ENCODE results near the gene NNT.
"Not testable (repeated sequence)": the region's sequence is repeated elsewhere in the genome, so short reads cannot be mapped to it uniquely, and the experiment has no call there.

The NNT gene

GRCh38 chr5:43588842-43589241 is 14.1 kb upstream of the NNT start:
- Histone ChIP-seq H4K20me1 (ENCODE audit: insufficient read depth, low read length) (no peaks in the 10 kb centered on the region), H3K27me3 (ENCODE audit: insufficient read depth, low read length, poor library complexity) (no peaks in the 10 kb centered on the region), H3K9me3 (ENCODE audit: insufficient read depth, low read length, severe bottlenecking) (no peaks in the 10 kb centered on the region), H3K79me2 (ENCODE audit: insufficient read depth, low read length) (no peaks in the 10 kb centered on the region), H3K4me1 (ENCODE audit: insufficient read depth, low read length) (no peaks in the 10 kb centered on the region), H2AFZ (ENCODE audit: low read depth, low read length) (no peak overlapping the region), H3K4me3 (ENCODE audit: low read depth in 1 of 2, low read length in 2 of 2) (no peak overlapping the region), H3K36me3 (ENCODE audit: insufficient read depth, low read length) (no peaks in the 10 kb centered on the region), H3K4me2 (ENCODE audit: insufficient read depth, low read length) (no peak overlapping the region), H3K27ac (ENCODE audit: low read length) (no peak overlapping the region), H3K9ac (ENCODE audit: low read depth, low read length) (no peak overlapping the region)
- no peak for ATAC-seq (ENCODE audit: insufficient read depth, low read depth)
- TF ChIP-seq EZH2 (IDR thresholded peaks at IDR 0.05; ENCODE audit: borderline replicate concordance, low read depth, low read length, severe bottlenecking), result no peak
- no peak for TF ChIP-seq CTCF (IDR thresholded peaks at IDR 0.05; ENCODE audit: borderline replicate concordance, extremely low read depth, low read length, poor library complexity, severe bottlenecking)
- DNase-seq, result no peak

GRCh38 chr5:43589310-43589709 is 13.7 kb upstream of the NNT start:
- TF ChIP-seq EZH2 (IDR thresholded peaks at IDR 0.05; ENCODE audit: borderline replicate concordance, low read depth, low read length, severe bottlenecking), result no peak
- no peak for TF ChIP-seq CTCF (IDR thresholded peaks at IDR 0.05; ENCODE audit: borderline replicate concordance, extremely low read depth, low read length, poor library complexity, severe bottlenecking)
- H3K27me3 ChIP-seq (ENCODE audit: insufficient read depth, low read length, poor library complexity), result no peaks in the 10 kb centered on the region
- H3K79me2 ChIP-seq (ENCODE audit: insufficient read depth, low read length), result no peaks in the 10 kb centered on the region
- H3K27ac ChIP-seq (ENCODE audit: low read length), result no peak overlapping the region
- no peak overlapping the region for H2AFZ ChIP-seq (ENCODE audit: low read depth, low read length)
- H3K4me1 ChIP-seq (ENCODE audit: insufficient read depth, low read length), result no peaks in the 10 kb centered on the region
- H3K4me3 ChIP-seq (ENCODE audit: low read depth in 1 of 2, low read length in 2 of 2), result no peak overlapping the region
- no peak overlapping the region for H3K9ac ChIP-seq (ENCODE audit: low read depth, low read length)
- ATAC-seq (ENCODE audit: insufficient read depth, low read depth) (no peak), DNase-seq (no peak)
- no peaks in the 10 kb centered on the region for H3K36me3 ChIP-seq (ENCODE audit: insufficient read depth, low read length)
- no peaks in the 10 kb centered on the region for H3K9me3 ChIP-seq (ENCODE audit: insufficient read depth, low read length, severe bottlenecking)
- H3K4me2 ChIP-seq (ENCODE audit: insufficient read depth, low read length), result no peak overlapping the region
- no peaks in the 10 kb centered on the region for H4K20me1 ChIP-seq (ENCODE audit: insufficient read depth, low read length)

GRCh38 chr5:43590700-43591099 is 12.3 kb upstream of the NNT start:
- Histone ChIP-seq H3K79me2 (ENCODE audit: insufficient read depth, low read length) (no peaks in the 10 kb centered on the region), H3K4me3 (ENCODE audit: low read depth in 1 of 2, low read length in 2 of 2) (no peak overlapping the region), H3K36me3 (ENCODE audit: insufficient read depth, low read length) (no peaks in the 10 kb centered on the region), H3K4me1 (ENCODE audit: insufficient read depth, low read length) (no peaks in the 10 kb centered on the region), H3K9me3 (ENCODE audit: insufficient read depth, low read length, severe bottlenecking) (no peaks in the 10 kb centered on the region), H2AFZ (ENCODE audit: low read depth, low read length) (no peak overlapping the region), H4K20me1 (ENCODE audit: insufficient read depth, low read length) (no peaks in the 10 kb centered on the region), H3K4me2 (ENCODE audit: insufficient read depth, low read length) (no peak overlapping the region), H3K9ac (ENCODE audit: low read depth, low read length) (no peak overlapping the region), H3K27ac (ENCODE audit: low read length) (no peak overlapping the region), H3K27me3 (ENCODE audit: insufficient read depth, low read length, poor library complexity) (no peaks in the 10 kb centered on the region)
- no peak for ATAC-seq (ENCODE audit: insufficient read depth, low read depth)
- TF ChIP-seq EZH2 (IDR thresholded peaks at IDR 0.05; ENCODE audit: borderline replicate concordance, low read depth, low read length, severe bottlenecking), result no peak
- TF ChIP-seq CTCF (IDR thresholded peaks at IDR 0.05; ENCODE audit: borderline replicate concordance, extremely low read depth, low read length, poor library complexity, severe bottlenecking), result no peak
- no peak for DNase-seq

- no peaks in the 10 kb centered on the region for H3K79me2 ChIP-seq (ENCODE audit: insufficient read depth, low read length)
- no peak overlapping the region for H2AFZ ChIP-seq (ENCODE audit: low read depth, low read length)
- H3K36me3 ChIP-seq (ENCODE audit: insufficient read depth, low read length), result no peaks in the 10 kb centered on the region
- H3K9me3 ChIP-seq (ENCODE audit: insufficient read depth, low read length, severe bottlenecking), result no peaks in the 10 kb centered on the region
- no peak for TF ChIP-seq CTCF (IDR thresholded peaks at IDR 0.05; ENCODE audit: borderline replicate concordance, extremely low read depth, low read length, poor library complexity, severe bottlenecking)
- H3K4me3 ChIP-seq (ENCODE audit: low read depth in 1 of 2, low read length in 2 of 2), result no peak overlapping the region
- no peaks in the 10 kb centered on the region for H3K27me3 ChIP-seq (ENCODE audit: insufficient read depth, low read length, poor library complexity)
- H3K4me2 ChIP-seq (ENCODE audit: insufficient read depth, low read length), result no peak overlapping the region
- no peaks in the 10 kb centered on the region for H3K4me1 ChIP-seq (ENCODE audit: insufficient read depth, low read length)
- H3K9ac ChIP-seq (ENCODE audit: low read depth, low read length), result no peak overlapping the region
- H4K20me1 ChIP-seq (ENCODE audit: insufficient read depth, low read length), result no peaks in the 10 kb centered on the region
- no peak overlapping the region for H3K27ac ChIP-seq (ENCODE audit: low read length)
- DNase-seq, result no peak
- no peak for ATAC-seq (ENCODE audit: insufficient read depth, low read depth)
Observed at GRCh38 chr5:43592363-43592762, 10.6 kb upstream of the NNT start.

GRCh38 chr5:43598927-43599326 is 4.1 kb upstream of the NNT start:
- ATAC-seq (ENCODE audit: insufficient read depth, low read depth); H3K27ac ChIP-seq (ENCODE audit: low read length); DNase-seq; H3K9me3 ChIP-seq (ENCODE audit: insufficient read depth, low read length, severe bottlenecking); H3K4me3 ChIP-seq (ENCODE audit: low read depth in 1 of 2, low read length in 2 of 2); H4K20me1 ChIP-seq (ENCODE audit: insufficient read depth, low read length); H3K9ac ChIP-seq (ENCODE audit: low read depth, low read length); H2AFZ ChIP-seq (ENCODE audit: low read depth, low read length); H3K27me3 ChIP-seq (ENCODE audit: insufficient read depth, low read length, poor library complexity); H3K4me2 ChIP-seq (ENCODE audit: insufficient read depth, low read length); H3K36me3 ChIP-seq (ENCODE audit: insufficient read depth, low read length): not testable (repeated sequence)
- Histone ChIP-seq H3K4me1 (ENCODE audit: insufficient read depth, low read length) (peaks cover 25% of the 10 kb centered on the region), H3K79me2 (ENCODE audit: insufficient read depth, low read length) (peaks cover 39% of the 10 kb centered on the region)

All from DND-41 (cell line).